ENCODE measurements around the gene LMTK2.

GRCh38 chr7:98222533-98223195 is 116.0 kb downstream of the LMTK2 start:
- TF ChIP-seq CTCF (IDR thresholded peaks at IDR 0.05) (no peak), EP300 (IDR thresholded peaks at IDR 0.05) (no peak), POLR2A (IDR thresholded peaks at IDR 0.05) (no peak)
